ENCODE measurements around the gene CFAP61.

Gene CFAP61

GRCh38 chr20:20365480-20366161 lies 313.3 kb downstream of the CFAP61 start:
- DNase-seq (ENCODE audit: low read depth in 2 of 2) = no peak

- DNase-seq (ENCODE audit: low read depth in 2 of 2) = no peak
Observed at GRCh38 chr20:20366551-20366875, 314.2 kb downstream of the CFAP61 start.

- no peak for DNase-seq (ENCODE audit: low read depth in 2 of 2)
Observed at GRCh38 chr20:20366876-20367574, 314.7 kb downstream of the CFAP61 start.

- no peak for DNase-seq (ENCODE audit: low read depth in 2 of 2)
Observed at GRCh38 chr20:20367575-20368417, 315.5 kb downstream of the CFAP61 start, which contains the start of gene INSM1. TSS of gene INSM1 (plus strand) at chr20:20368104. CDS start at chr20:20368268, 164 bp downstream.

- DNase-seq (ENCODE audit: low read depth in 2 of 2) = no peak
Observed at GRCh38 chr20:20368418-20369249, 316.3 kb downstream of the CFAP61 start.

GRCh38 chr20:20369250-20370093 lies 317.1 kb downstream of the CFAP61 start:
- no peak for DNase-seq (ENCODE audit: low read depth in 2 of 2)

GRCh38 chr20:20370094-20370575 lies 317.8 kb downstream of the CFAP61 start:
- DNase-seq (ENCODE audit: low read depth in 2 of 2) = no peak

GRCh38 chr20:20371083-20371482 lies 318.8 kb downstream of the CFAP61 start:
- no peak for DNase-seq (ENCODE audit: low read depth in 2 of 2)

GRCh38 chr20:20371681-20372080 lies 319.3 kb downstream of the CFAP61 start:
- no peak for DNase-seq (ENCODE audit: low read depth in 2 of 2)

GRCh38 chr20:20373091-20373571 lies 320.8 kb downstream of the CFAP61 start:
- peak; percentile 12 to 20 for DNase-seq (ENCODE audit: low read depth in 2 of 2)

- DNase-seq (ENCODE audit: low read depth in 2 of 2) = no peak
Observed at GRCh38 chr20:20375862-20376261, 323.5 kb downstream of the CFAP61 start.

GRCh38 chr20:20386192-20386591 lies 333.9 kb downstream of the CFAP61 start:
- no peak for DNase-seq (ENCODE audit: low read depth in 2 of 2)

- no peak for DNase-seq (ENCODE audit: low read depth in 2 of 2)
Observed at GRCh38 chr20:20390393-20390792, 338.1 kb downstream of the CFAP61 start.

- DNase-seq (ENCODE audit: low read depth in 2 of 2) = no peak
Observed at GRCh38 chr20:20391115-20391514, 338.8 kb downstream of the CFAP61 start.

GRCh38 chr20:20391766-20392165 lies 339.4 kb downstream of the CFAP61 start:
- DNase-seq (ENCODE audit: low read depth in 2 of 2) = no peak

- peak; percentile 12 to 16 for DNase-seq (ENCODE audit: low read depth in 2 of 2)
Observed at GRCh38 chr20:20393207-20394120, 341.1 kb downstream of the CFAP61 start.

- DNase-seq (ENCODE audit: low read depth in 2 of 2) = no peak
Observed at GRCh38 chr20:20395087-20395486, 342.8 kb downstream of the CFAP61 start.

- DNase-seq (ENCODE audit: low read depth in 2 of 2) = no peak
Observed at GRCh38 chr20:20395903-20396568, 343.7 kb downstream of the CFAP61 start.

GRCh38 chr20:20396794-20397193 lies 344.5 kb downstream of the CFAP61 start:
- no peak for DNase-seq (ENCODE audit: low read depth in 2 of 2)
